Liver (tissue), 9 donors: ENCODE measurements around the gene AFTPH. TPM values are rescaled to one million over a fixed set of nuclear protein-coding genes. Genes with fewer than 3 reads are reported as not detected.

Experiments used
- DNase-seq: peaks from one replicate; pipeline ENCODE4 v3.0.0-alpha.2; 2017; ENCODE audit warnings: low spot score
- H3K27ac ChIP-seq, 2 donors: one replicate each; pipeline ENCODE4 v1.7.0; 2013; ENCODE audit warnings: inconsistent platforms in 2 of 2, low read length in 2 of 2, control low read depth in 1 of 2, low read depth in 1 of 2, mild to moderate bottlenecking in 1 of 2
- H3K27me3 ChIP-seq, 4 donors: one replicate each; pipeline versions ENCODE4 v1.6.1 to v1.7.0; 2013; ENCODE audit warnings: low read length in 3 of 4, inconsistent platforms in 1 of 4, mild to moderate bottlenecking in 1 of 4, moderate library complexity in 1 of 4; ENCODE audit not compliant: control insufficient read depth in 4 of 4, insufficient read depth in 4 of 4
- H3K36me3 ChIP-seq, 4 donors: one replicate each; pipeline versions ENCODE4 v1.6.1 to v1.7.0; 2013; ENCODE audit warnings: low read length in 3 of 4, mild to moderate bottlenecking in 3 of 4, low read depth in 1 of 4, moderate library complexity in 1 of 4; ENCODE audit not compliant: control insufficient read depth in 4 of 4, insufficient read depth in 3 of 4
- H3K4me1 ChIP-seq, 4 donors: one replicate each; pipeline versions ENCODE4 v1.6.1 to v1.7.0; 2013; ENCODE audit warnings: low read length in 3 of 4, mild to moderate bottlenecking in 3 of 4, moderate library complexity in 1 of 4; ENCODE audit not compliant: control insufficient read depth in 4 of 4, insufficient read depth in 4 of 4
- H3K4me3 ChIP-seq, 3 donors: one replicate each; pipeline versions ENCODE4 v1.6.1 to v1.7.0; 2013; ENCODE audit warnings: low read length in 3 of 3, control low read depth in 1 of 3, low read depth in 1 of 3, mild to moderate bottlenecking in 1 of 3
- H3K9ac ChIP-seq, 2 donors: one replicate each; pipeline ENCODE4 v1.7.0; 2013; ENCODE audit warnings: low read length in 2 of 2, mild to moderate bottlenecking in 2 of 2, moderate library complexity in 2 of 2, control low read depth in 1 of 2, low read depth in 1 of 2
- H3K9me3 ChIP-seq, 4 donors: one replicate each; pipeline versions ENCODE4 v1.6.1 to v1.7.0; 2013; ENCODE audit warnings: low read length in 3 of 4; ENCODE audit not compliant: control insufficient read depth in 4 of 4
- EGR1 ChIP-seq, 2 donors: IDR thresholded peaks; 2 replicates each; pipeline ENCODE4 v1.6.1; 2016 to 2018; ENCODE audit warnings: antibody characterized with exemption in 2 of 2, low read depth in 2 of 2
- FOXA1 ChIP-seq: IDR thresholded peaks from 2 replicates; pipeline ENCODE4 v1.6.1; 2016; ENCODE audit warnings: antibody characterized with exemption
- FOXA2 ChIP-seq: IDR thresholded peaks from 2 replicates; pipeline ENCODE4 v1.6.1; 2016; ENCODE audit warnings: antibody characterized with exemption
- HNF4A ChIP-seq, 2 donors: conservative IDR thresholded peaks; 2 replicates each; pipeline ENCODE4 v1.6.1; 2016; ENCODE audit warnings: antibody characterized with exemption in 2 of 2, mild to moderate bottlenecking in 2 of 2
- NR2F2 ChIP-seq: IDR thresholded peaks from 2 replicates; pipeline ENCODE4 v1.6.1; 2016; ENCODE audit warnings: antibody characterized with exemption
- RXRA ChIP-seq, 2 donors: IDR thresholded peaks; 2 replicates each; pipeline ENCODE4 v1.6.1; 2017 to 2018; ENCODE audit warnings: antibody characterized with exemption in 2 of 2, mild to moderate bottlenecking in 1 of 2
- SP1 ChIP-seq: IDR thresholded peaks from 2 replicates; pipeline ENCODE4 v1.6.1; 2018; ENCODE audit warnings: antibody characterized with exemption, mild to moderate bottlenecking
- WGBS: extraction: QIAGEN DNeasy Blood & Tissue Kit; methylation state at CpG from one replicate; pipeline ENCODE4 v1.1.7; 2013; 5-methylcytosine and 5-hydroxymethylcytosine counted together
- polyA plus RNA-seq, 2 donors: library from polyadenylated mRNA; stranded (reverse) in 1 of 2; unstranded in 1 of 2; fragments of 200-250 nt in 1 of 2; fragments of >200 nt in 1 of 2; fragmentation: Nextera tagmentation in 1 of 2; extraction: Ambion mirVana in 1 of 2; gene quantifications; one replicate each; pipeline versions ENCODE4 v1.2.1 to v1.2.3, GENCODE V29; 2013 to 2015
- total RNA-seq, 2 donors: library from RNA; depleted of rRNA; stranded (reverse); fragments of >200 nt; gene quantifications; one replicate each; pipeline ENCODE4 v1.2.3, GENCODE V29; 2014
- donor health status: healthy.
- donor health status: healthy.
- donor health status: healthy.
- donor health status: healthy.
- donor health status: healthy.

The AFTPH gene
- total and polyA plus RNA-seq, 4 donors, result 10.5 to 27.9 (median 20.6) TPM

DNA sequence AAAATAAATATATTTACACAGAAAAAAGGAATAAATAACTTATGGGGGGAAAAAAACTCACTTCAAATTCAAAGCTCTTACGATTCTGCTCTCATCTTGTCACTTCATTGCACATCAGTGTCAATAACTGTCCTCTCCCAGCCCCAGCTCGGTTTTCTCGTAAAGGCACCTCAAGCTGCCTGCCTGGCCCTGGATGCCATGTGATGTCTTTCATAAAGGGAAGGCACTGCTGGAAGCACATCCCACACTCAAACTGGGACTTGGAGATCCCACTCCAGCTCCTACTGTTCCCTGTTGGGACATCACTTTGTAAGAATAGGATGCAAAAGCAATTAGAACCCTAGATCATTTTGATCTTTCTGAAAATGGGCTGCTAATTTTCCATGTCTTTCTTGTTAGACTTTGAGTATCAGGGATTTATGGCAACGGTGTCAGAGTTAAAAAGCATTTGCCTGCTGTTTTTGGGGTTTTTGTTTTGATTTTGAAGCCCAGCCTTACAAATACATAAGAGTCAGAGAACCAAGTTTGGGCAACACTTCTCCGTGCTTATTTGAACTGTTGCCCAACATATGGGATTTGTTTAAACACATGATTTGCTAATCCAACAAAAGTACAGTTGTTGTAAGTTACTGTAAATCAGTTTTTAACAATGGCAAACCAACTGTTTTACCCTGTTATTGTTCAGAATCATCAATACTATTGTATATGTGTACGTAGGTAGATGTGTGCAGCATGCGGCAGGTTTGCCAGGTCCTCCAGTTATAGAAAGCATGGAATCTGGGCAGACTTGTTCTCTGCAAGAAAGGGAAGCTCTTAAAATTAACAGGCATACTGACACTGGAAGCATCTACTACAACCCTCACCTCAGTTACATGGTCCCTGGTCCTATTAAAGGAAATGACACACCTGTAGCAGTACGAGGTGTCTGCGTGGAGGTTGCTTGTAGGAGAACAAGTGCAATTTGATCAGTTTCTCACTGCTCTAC lies 109.0 kb downstream of the AFTPH start:
- Histone ChIP-seq H3K4me3 (no peak overlapping the region), H3K27ac (no peak overlapping the region), H3K4me1 (peaks cover 2 to 26% (median 17%) of the 10 kb centered on the region in 4 donors), H3K9ac (no peak overlapping the region), H3K36me3 (peaks cover 3 to 21% (median 12%) of the 10 kb centered on the region in 4 donors), H3K9me3 (no peaks in the 10 kb centered on the region), H3K27me3 (no peaks in the 10 kb centered on the region)
- 89% methylated on average over 9 of the region's 9 CpGs for WGBS
- TF ChIP-seq RXRA (IDR thresholded peaks at IDR 0.05) (no peak), NR2F2 (no peak)
- DNase-seq, result peak; percentile 28

DNA sequence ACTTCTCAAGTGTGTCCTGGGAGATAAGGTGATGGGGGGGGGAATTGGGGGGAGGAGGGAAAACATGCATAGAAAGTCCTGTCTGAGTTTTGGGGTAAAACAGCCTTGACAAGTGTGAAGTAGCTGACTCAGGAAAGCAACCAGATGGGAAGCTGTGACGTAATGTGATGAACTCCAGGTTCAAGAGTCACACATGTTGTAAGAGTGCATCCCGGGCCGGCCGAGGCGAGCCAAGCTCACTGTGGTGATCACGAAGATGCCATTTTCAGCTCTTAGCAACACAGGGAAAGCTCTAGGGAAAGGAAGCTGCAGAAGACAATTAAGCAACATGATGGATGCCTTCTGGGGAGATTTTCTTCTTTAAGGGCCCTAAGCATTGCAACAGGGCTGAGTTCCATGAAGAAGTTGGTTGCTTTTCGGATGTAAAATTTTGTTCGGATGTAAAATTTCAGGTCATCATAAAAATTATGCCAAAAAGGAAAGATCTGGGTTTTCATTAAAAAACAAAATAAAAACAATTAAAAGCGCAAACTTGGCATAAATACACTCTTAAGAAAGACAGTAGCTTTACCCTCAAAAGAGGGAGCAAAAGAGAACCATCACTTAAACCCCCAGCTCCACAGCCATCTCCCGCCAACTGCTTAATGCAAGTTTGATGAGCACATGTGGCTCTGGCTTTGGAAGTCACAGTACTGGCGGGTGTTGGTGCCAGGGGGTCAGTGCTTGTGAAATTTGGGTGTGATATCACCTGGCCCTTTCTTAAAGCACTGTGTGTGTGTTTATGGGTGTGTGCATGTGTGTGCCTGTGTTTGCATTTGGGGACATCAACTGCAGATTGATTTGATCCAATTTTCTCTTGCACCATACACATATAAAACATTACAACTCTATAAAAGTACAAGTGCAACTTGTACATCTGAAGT lies 110.5 kb downstream of the AFTPH start:
- no peaks in the 10 kb centered on the region for H3K9me3 ChIP-seq
- TF ChIP-seq RXRA (IDR thresholded peaks at IDR 0.05) (peak; percentile 52 to 68), HNF4A (conservative IDR thresholded peaks at IDR 0.05) (peak; percentile 41 to 46), FOXA2 (no peak)
- H3K4me3 ChIP-seq, result no peak overlapping the region
- H3K4me1 ChIP-seq, result peaks cover 0 to 21% (median 13%) of the 10 kb centered on the region in 4 donors
- H3K9ac ChIP-seq, result no peak overlapping the region
- 60% methylated on average over 11 of the region's 11 CpGs for WGBS
- H3K36me3 ChIP-seq, result peaks cover 3 to 21% (median 12%) of the 10 kb centered on the region in 4 donors
- DNase-seq, result peak; percentile 27
- no peaks in the 10 kb centered on the region for H3K27me3 ChIP-seq
- H3K27ac ChIP-seq, result no peak overlapping the region

DNA sequence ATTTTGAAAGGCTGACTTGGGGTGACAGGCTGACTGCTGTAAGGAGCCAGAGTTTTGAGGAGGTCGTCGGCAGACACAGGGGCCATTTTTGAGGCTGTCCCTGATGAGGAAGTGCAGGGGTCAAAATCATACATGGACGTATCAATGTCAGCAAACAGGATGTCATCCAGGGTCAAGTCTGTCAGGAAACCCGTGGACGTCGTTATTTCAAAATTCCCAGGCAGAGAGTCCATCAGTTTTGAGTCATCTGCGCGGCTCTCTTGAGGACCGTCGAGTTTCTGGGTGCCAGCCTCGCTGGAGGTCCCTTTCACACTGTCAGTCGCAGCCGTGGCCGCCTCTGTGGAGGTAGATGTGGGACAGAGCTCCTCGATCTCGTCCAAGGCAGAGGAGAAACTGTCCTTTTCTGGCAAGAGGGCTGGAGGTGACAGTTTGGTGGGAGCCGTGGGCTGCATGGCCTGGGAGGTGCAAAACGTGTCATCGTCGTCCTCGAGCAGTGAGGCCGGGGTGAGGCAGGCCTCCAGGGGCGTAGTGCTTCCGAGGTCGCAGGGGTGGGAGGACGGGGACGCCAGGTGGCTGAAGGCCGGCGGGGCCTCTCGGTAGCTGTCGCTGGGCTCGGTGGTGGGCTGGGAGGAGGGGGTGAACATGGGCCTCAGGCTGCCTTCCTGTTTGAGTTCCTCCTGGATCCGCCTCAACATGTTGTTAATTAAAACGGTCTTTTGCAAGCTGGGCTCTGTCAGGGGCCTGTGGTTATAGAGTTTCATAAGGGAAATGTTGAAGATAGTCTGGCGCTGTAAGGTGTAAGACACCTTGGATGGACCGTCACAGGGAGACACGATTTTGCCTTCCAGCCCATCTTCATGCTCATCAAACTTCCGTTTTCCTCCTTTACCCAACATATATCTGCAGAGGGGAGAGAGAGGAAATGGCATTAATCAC lies 112.1 kb downstream of the AFTPH start:
- H3K27ac ChIP-seq, result no peak overlapping the region
- no peak overlapping the region for H3K4me3 ChIP-seq
- H3K4me1 ChIP-seq, result peaks cover 5 to 29% (median 18%) of the 10 kb centered on the region in 4 donors
- H3K9me3 ChIP-seq, result no peaks in the 10 kb centered on the region
- 76% methylated on average over 38 of the region's 38 CpGs for WGBS
- TF ChIP-seq EGR1 (IDR thresholded peaks at IDR 0.05; ENCODE audit: low read depth in 2 of 2) (no peak), FOXA1 (no peak), NR2F2 (peak; percentile 19), SP1 (no peak)
- H3K9ac ChIP-seq, result no peak overlapping the region
- peaks cover 3 to 16% (median 11%) of the 10 kb centered on the region in 4 donors for H3K36me3 ChIP-seq
- no peak for DNase-seq
- no peaks in the 10 kb centered on the region for H3K27me3 ChIP-seq
